Measurements from ENCODE around the gene CYP4F2.

DNA sequence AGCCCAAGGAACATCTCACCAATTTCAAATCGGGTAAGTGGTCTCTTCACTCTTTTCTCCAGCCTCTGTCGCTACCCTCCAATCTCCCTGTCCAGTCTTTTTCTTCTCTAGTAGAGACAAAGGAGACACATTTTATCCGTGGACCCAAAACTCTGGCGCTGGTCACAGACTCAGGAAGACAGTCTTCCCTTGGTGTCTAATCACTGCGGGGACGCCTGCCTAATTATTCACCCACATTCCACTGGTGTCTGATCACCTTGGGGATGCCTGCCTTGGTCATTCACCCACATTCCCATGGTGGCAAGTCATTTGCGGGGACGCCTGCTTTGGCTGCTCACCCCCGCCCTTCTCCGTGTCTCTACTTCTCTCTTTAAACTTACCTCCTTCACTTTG, 68.6 kb downstream of the CYP4F2 start:
- TF ChIP-seq, protein P1, sequence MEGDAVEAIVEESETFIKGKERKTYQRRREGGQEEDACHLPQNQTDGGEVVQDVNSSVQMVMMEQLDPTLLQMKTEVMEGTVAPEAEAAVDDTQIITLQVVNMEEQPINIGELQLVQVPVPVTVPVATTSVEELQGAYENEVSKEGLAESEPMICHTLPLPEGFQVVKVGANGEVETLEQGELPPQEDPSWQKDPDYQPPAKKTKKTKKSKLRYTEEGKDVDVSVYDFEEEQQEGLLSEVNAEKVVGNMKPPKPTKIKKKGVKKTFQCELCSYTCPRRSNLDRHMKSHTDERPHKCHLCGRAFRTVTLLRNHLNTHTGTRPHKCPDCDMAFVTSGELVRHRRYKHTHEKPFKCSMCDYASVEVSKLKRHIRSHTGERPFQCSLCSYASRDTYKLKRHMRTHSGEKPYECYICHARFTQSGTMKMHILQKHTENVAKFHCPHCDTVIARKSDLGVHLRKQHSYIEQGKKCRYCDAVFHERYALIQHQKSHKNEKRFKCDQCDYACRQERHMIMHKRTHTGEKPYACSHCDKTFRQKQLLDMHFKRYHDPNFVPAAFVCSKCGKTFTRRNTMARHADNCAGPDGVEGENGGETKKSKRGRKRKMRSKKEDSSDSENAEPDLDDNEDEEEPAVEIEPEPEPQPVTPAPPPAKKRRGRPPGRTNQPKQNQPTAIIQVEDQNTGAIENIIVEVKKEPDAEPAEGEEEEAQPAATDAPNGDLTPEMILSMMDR (IDR thresholded peaks at IDR 0.05) = no peak
- no peak for TF ChIP-seq ZFX (IDR thresholded peaks at IDR 0.05; ENCODE audit: borderline replicate concordance)
